SK-N-MC (cell line): ENCODE measurements around the gene NPR2.

Experiments
- EZH2 ChIP-seq: fragments of 200-600 bp; sonication (generic); IDR thresholded peaks from one replicate; pipeline ENCODE4 v1.6.1; 2017; ENCODE audit warnings: antibody characterized with exemption
- FOXP2 ChIP-seq: optimal IDR thresholded peaks from 2 replicates; pipeline ENCODE3; 2011; ENCODE audit warnings: mild to moderate bottlenecking, moderate library complexity; ENCODE audit not compliant: insufficient read depth; ENCODE audit errors: extremely low read length, control extremely low read depth

- TF ChIP-seq FOXP2 (no peak), EZH2 (no peak)
Measured at GRCh38 chr9:35826071-35826701, 34.8 kb downstream of the NPR2 start.
